Natural killer cell (primary cell): Measurements from ENCODE around the gene LIMD2. TPM values are rescaled to one million over a fixed set of nuclear protein-coding genes. Genes with fewer than 3 reads are reported as not detected.

Source experiments
- ATAC-seq, 3 donors: fragments of 150-1000 bp in 2 of 3; fragments of 200-7000 bp in 1 of 3; cut with Tn5 transposase; 1 replicate in 1 of 3; 2 replicates in 2 of 3; pipeline ENCODE4 v1.10.0; 2021; ENCODE audit warnings: mild to moderate bottlenecking in 2 of 3, moderate library complexity in 2 of 3
- DNase-seq, 2 donors: peaks; one replicate each; pipeline versions ENCODE4 v3.0.0 to v3.0.0-alpha.2; 2013 to 2021; ENCODE audit warnings: mixed read lengths in 1 of 2
- H3K27ac ChIP-seq: one replicate; pipeline ENCODE4 v1.5.1; 2013; ENCODE audit warnings: mild to moderate bottlenecking, low read length
- H3K27me3 ChIP-seq: one replicate; pipeline ENCODE4 v1.6.1; 2013; ENCODE audit warnings: low read length; ENCODE audit not compliant: control insufficient read depth, insufficient read depth
- H3K36me3 ChIP-seq: one replicate; pipeline ENCODE4 v1.6.1; 2013; ENCODE audit warnings: low read length; ENCODE audit not compliant: control insufficient read depth, insufficient read depth
- H3K4me1 ChIP-seq: one replicate; pipeline ENCODE4 v1.6.1; 2013; ENCODE audit warnings: low read length; ENCODE audit not compliant: control insufficient read depth, insufficient read depth
- H3K4me3 ChIP-seq: one replicate; pipeline ENCODE4 v1.5.1; 2013; ENCODE audit warnings: low read length
- H3K9me3 ChIP-seq: one replicate; pipeline ENCODE4 v1.6.1; 2013; ENCODE audit warnings: low read length; ENCODE audit not compliant: control insufficient read depth, insufficient read depth
- H3K27ac Mint-ChIP-seq, 2 donors: one replicate each; pipeline ENCODE4 v1.8.0; 2022; ENCODE audit warnings: mild to moderate bottlenecking in 2 of 2, mixed read lengths in 2 of 2, moderate library complexity in 1 of 2
- H3K27me3 Mint-ChIP-seq, 2 donors: one replicate each; pipeline ENCODE4 v1.8.0; 2022; ENCODE audit warnings: low read depth in 2 of 2, mixed read lengths in 2 of 2
- H3K36me3 Mint-ChIP-seq: one replicate; pipeline ENCODE4 v1.8.0; 2022; ENCODE audit warnings: mixed read lengths
- H3K4me1 Mint-ChIP-seq, 2 donors: one replicate each; pipeline ENCODE4 v1.8.0; 2022; ENCODE audit warnings: mixed read lengths in 2 of 2
- H3K4me3 Mint-ChIP-seq: one replicate; pipeline ENCODE4 v1.8.0; 2022; ENCODE audit warnings: mild to moderate bottlenecking, moderate library complexity, mixed read lengths
- H3K9me3 Mint-ChIP-seq, 2 donors: one replicate each; pipeline ENCODE4 v1.8.0; 2022; ENCODE audit warnings: mixed read lengths in 2 of 2
- CTCF ChIP-seq: fragments of 200-600 bp; IDR thresholded peaks from one replicate; pipeline ENCODE4 v1.8.0; 2022; ENCODE audit warnings: antibody characterized with exemption
- WGBS: methylation state at CpG from one replicate; pipeline ENCODE4 v1.1.7; 2013; ENCODE audit warnings: missing lambda C conversion rate; ENCODE audit not compliant: insufficient coverage; 5-methylcytosine and 5-hydroxymethylcytosine counted together
- intact Hi-C: fragments of 100-400 bp; cut with micrococcal nuclease; formaldehyde crosslinking; loops from one replicate; pipeline ENCODE4 v1.14.2; 2022
- total RNA-seq, 4 donors: library from RNA; stranded (reverse); fragments of 120-200 nt in 1 of 4; gene quantifications; one replicate each; pipeline versions ENCODE4 v1.2.3 to v1.2.4, GENCODE V29; 2013 to 2022

LIMD2 gene
- 100 to 1,000 TPM; 513 to 546 (median 524) TPM for total RNA-seq
- total RNA-seq (2013), result 345 TPM

GRCh38 chr17:63699638-63700527 lies at the start of gene LIMD2:
Gene LIMD2 (minus strand): TSS chr17:63700125. CDS start chr17:63699298, 827 bp downstream.
- no peaks in the 10 kb centered on the region for H3K9me3 ChIP-seq
- ATAC-seq, result peak; percentile 21 to 47 (median 46)
- H3K27ac ChIP-seq, result peak within 1 kb of the TSS; percentile 86
- Mint-ChIP-seq H3K27ac (peak within 1 kb of the TSS; percentile 97), H3K4me1 (peaks cover 62 to 66% of the 10 kb centered on the region in 2 donors), H3K9me3 (no peaks in the 10 kb centered on the region), H3K27me3 (no peaks in the 10 kb centered on the region), H3K4me3 (peak within 1 kb of the TSS; percentile 96), H3K36me3 (no peaks in the 10 kb centered on the region)
- peak; percentile 80 to 90 for DNase-seq
- H3K4me3 ChIP-seq, result peak within 1 kb of the TSS; percentile 78
- TF ChIP-seq CTCF, result no peak
- H3K4me1 ChIP-seq, result peaks cover 78% of the 10 kb centered on the region
- intact Hi-C loops, result loop anchor here (2.0 to 5.0 kb wide), 5 partner anchors 73 to 148 kb away; partner anchors contain the start of genes CCDC47, DCAF7, FTSJ3 and MAP3K3
- no peaks in the 10 kb centered on the region for H3K27me3 ChIP-seq
- under 1% methylated on average over 133 of the region's 133 CpGs for WGBS
- H3K36me3 ChIP-seq, result peaks cover 38% of the 10 kb centered on the region

GRCh38 chr17:63741408-63742173 lies 41.7 kb upstream of the LIMD2 start, which contains the start of gene STRADA:
Gene STRADA (minus strand): TSS chr17:63741799. CDS start chr17:63728369, 13,430 bp downstream.
- peak within 1 kb of the TSS; percentile 77 for H3K4me3 ChIP-seq
- H3K27me3 Mint-ChIP-seq, result no peaks in the 10 kb centered on the region
- H3K27ac ChIP-seq, result peak within 1 kb of the TSS; percentile 81
- no peaks in the 10 kb centered on the region for H3K27me3 ChIP-seq
- intact Hi-C loops, result loop anchor here (1.0 kb wide), 2 partner anchors 32 to 44 kb away; partner anchors contain the start of gene CCDC47
- no peak for TF ChIP-seq CTCF
- peak within 1 kb of the TSS; percentile 94 for H3K4me3 Mint-ChIP-seq
- H3K36me3 ChIP-seq, result peaks cover 11% of the 10 kb centered on the region
- DNase-seq (peak; percentile 96 to 99), ATAC-seq (peak; percentile 94 to 99 (median 94))
- WGBS, result under 1% methylated on average over 61 of the region's 61 CpGs
- no peaks in the 10 kb centered on the region for H3K9me3 Mint-ChIP-seq
- H3K4me1 Mint-ChIP-seq, result peaks cover 25 to 27% of the 10 kb centered on the region in 2 donors
- no peaks in the 10 kb centered on the region for H3K9me3 ChIP-seq
- no peaks in the 10 kb centered on the region for H3K36me3 Mint-ChIP-seq
- H3K4me1 ChIP-seq, result peaks cover 22% of the 10 kb centered on the region
- H3K27ac Mint-ChIP-seq, result peak within 1 kb of the TSS; percentile 96 to 97

- ATAC-seq (no peak), DNase-seq (no peak)
- H3K27me3 ChIP-seq, result no peaks in the 10 kb centered on the region
- Mint-ChIP-seq H3K4me3 (peak overlapping the region; percentile 94), H3K9me3 (no peaks in the 10 kb centered on the region), H3K27me3 (no peaks in the 10 kb centered on the region), H3K27ac (peak overlapping the region; percentile 96 to 97), H3K4me1 (peaks cover 25 to 27% of the 10 kb centered on the region in 2 donors), H3K36me3 (no peaks in the 10 kb centered on the region)
- no peaks in the 10 kb centered on the region for H3K9me3 ChIP-seq
- peaks cover 5% of the 10 kb centered on the region for H3K36me3 ChIP-seq
- intact Hi-C loops, result loop anchor here (1.0 kb wide), 2 partner anchors 32 to 44 kb away; partner anchors contain the start of gene CCDC47
- peak overlapping the region; percentile 81 for H3K27ac ChIP-seq
- peaks cover 22% of the 10 kb centered on the region for H3K4me1 ChIP-seq
- H3K4me3 ChIP-seq, result peak overlapping the region; percentile 77
- WGBS, result 0% methylated on average over 14 of the region's 14 CpGs
- TF ChIP-seq CTCF, result no peak
Observed at GRCh38 chr17:63741143-63741407, 41.1 kb upstream of the LIMD2 start.
